Measurements from ENCODE around the gene GPR62. TPM values are rescaled to one million over a fixed set of nuclear protein-coding genes. Genes with fewer than 3 reads are reported as not detected.

GPR62 gene
- polyA plus RNA-seq, 3 donors = not detected

- WGBS (ENCODE audit: insufficient coverage) = 95% methylated on average over 19 of the region's 21 CpGs
- TF ChIP-seq, protein P1, sequence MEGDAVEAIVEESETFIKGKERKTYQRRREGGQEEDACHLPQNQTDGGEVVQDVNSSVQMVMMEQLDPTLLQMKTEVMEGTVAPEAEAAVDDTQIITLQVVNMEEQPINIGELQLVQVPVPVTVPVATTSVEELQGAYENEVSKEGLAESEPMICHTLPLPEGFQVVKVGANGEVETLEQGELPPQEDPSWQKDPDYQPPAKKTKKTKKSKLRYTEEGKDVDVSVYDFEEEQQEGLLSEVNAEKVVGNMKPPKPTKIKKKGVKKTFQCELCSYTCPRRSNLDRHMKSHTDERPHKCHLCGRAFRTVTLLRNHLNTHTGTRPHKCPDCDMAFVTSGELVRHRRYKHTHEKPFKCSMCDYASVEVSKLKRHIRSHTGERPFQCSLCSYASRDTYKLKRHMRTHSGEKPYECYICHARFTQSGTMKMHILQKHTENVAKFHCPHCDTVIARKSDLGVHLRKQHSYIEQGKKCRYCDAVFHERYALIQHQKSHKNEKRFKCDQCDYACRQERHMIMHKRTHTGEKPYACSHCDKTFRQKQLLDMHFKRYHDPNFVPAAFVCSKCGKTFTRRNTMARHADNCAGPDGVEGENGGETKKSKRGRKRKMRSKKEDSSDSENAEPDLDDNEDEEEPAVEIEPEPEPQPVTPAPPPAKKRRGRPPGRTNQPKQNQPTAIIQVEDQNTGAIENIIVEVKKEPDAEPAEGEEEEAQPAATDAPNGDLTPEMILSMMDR (IDR thresholded peaks at IDR 0.05) = no peak
- Mint-ChIP-seq H3K27me3 (ENCODE audit: low read depth in 3 of 3) (peaks cover 0 to 2% (median 2%) of the 10 kb centered on the region in 3 donors), H3K4me3 (no peak overlapping the region), H3K36me3 (peaks cover 4 to 9% of the 10 kb centered on the region in 2 donors), H3K27ac (peak overlapping the region in 3 of 7 donors; percentile 4 to 62 (median 12)), H3K9me3 (peaks cover 0 to 1% (median 0%) of the 10 kb centered on the region in 7 donors), H3K4me1 (peaks cover 28% of the 10 kb centered on the region)
- intact Hi-C loops (cut with micrococcal nuclease) = loop anchor here (2.0 to 5.0 kb wide), 5 partner anchors 31 to 199 kb away; partner anchors contain the start of genes ABHD14A (in 2 of the 2), ABHD14B (in 2 of the 2), DUSP7 (in 1 of the 2) and RPL29 (in 1 of the 2)
- H3K36me3 ChIP-seq (replicated peaks in 1 of 2; ENCODE audit: control insufficient read depth in 1 of 2, insufficient read depth in 2 of 2, low read length in 2 of 2) = peaks cover under 1 to 7% of the 10 kb centered on the region in 2 donors
- H4K20me1 ChIP-seq (ENCODE audit: insufficient read depth, low read length) = no peaks in the 10 kb centered on the region
- H3K79me2 ChIP-seq (ENCODE audit: insufficient read depth, low read length) = peaks cover 19% of the 10 kb centered on the region
- H3K27me3 ChIP-seq (ENCODE audit: control insufficient read depth in 2 of 2, insufficient read depth in 2 of 2, low read length in 2 of 2) = no peaks in the 10 kb centered on the region
- no peak overlapping the region for H3K4me3 ChIP-seq (replicated peaks in 1 of 3; ENCODE audit: low read depth in 2 of 3, low read length in 3 of 3)
- no peak overlapping the region for H3K9ac ChIP-seq (ENCODE audit: insufficient read depth, low read length, poor library complexity, severe bottlenecking)
- H2AFZ ChIP-seq (ENCODE audit: insufficient read depth, low read depth, low read length, poor library complexity, severe bottlenecking) = peak overlapping the region; percentile 85
- H3K4me1 ChIP-seq (ENCODE audit: control insufficient read depth in 1 of 2, insufficient read depth in 2 of 2, low read length in 2 of 2) = peaks cover 22 to 27% of the 10 kb centered on the region in 2 donors
- H3K9me3 ChIP-seq (replicated peaks in 1 of 2; ENCODE audit: control insufficient read depth in 1 of 2, insufficient read depth in 1 of 2, low read length in 2 of 2) = no peaks in the 10 kb centered on the region
- no peak overlapping the region for H3K4me2 ChIP-seq (replicated peaks; ENCODE audit: extremely low read depth, low read length, poor library complexity, severe bottlenecking)
- H3K27ac ChIP-seq (ENCODE audit: low read depth in 1 of 2, low read length in 2 of 2) = peak overlapping the region in 1 of 2 donors; percentile 86
- no peak for DNase-seq
These were observed 11.5 kb upstream of the GPR62 start for GRCh38 chr3:51943451-51944391.

DNA sequence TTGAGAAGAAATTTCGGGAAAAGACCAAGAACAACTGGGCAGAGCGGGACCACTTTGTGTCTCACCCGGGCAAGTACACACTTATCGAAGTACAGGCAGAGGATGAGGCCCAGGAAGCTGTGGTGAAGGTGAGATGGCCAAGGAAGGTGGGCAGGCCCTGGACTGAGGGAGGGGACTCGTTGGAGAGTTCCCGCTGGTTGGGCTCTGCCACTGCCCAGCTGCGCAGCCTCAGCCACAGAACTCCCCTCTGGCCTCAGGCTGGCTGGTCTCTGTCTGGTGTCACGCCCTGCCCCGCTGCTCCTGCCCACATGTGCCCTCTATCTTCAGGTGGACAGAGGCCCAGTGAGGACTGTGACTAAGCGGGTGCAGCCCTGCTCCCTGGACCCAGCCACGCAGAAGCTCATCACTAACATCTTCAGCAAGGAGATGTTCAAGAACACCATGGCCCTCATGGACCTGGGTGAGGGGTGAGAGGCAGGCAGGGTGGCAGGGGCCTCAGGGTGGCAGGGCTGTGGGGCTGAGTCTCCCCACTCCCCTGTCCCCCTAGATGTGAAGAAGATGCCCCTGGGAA is 10.6 kb upstream of the GPR62 start:
- H3K36me3 ChIP-seq (replicated peaks in 1 of 2; ENCODE audit: control insufficient read depth in 1 of 2, insufficient read depth in 2 of 2, low read length in 2 of 2) = no peaks in the 10 kb centered on the region
- H3K9me3 ChIP-seq (replicated peaks in 1 of 2; ENCODE audit: control insufficient read depth in 1 of 2, insufficient read depth in 1 of 2, low read length in 2 of 2) = no peaks in the 10 kb centered on the region
- H4K20me1 ChIP-seq (ENCODE audit: insufficient read depth, low read length) = no peaks in the 10 kb centered on the region
- peaks cover 0 to 4% (median 2%) of the 10 kb centered on the region in 3 donors for H3K27me3 Mint-ChIP-seq (ENCODE audit: low read depth in 3 of 3)
- no peak overlapping the region for H3K4me2 ChIP-seq (replicated peaks; ENCODE audit: extremely low read depth, low read length, poor library complexity, severe bottlenecking)
- no peak overlapping the region for H3K9ac ChIP-seq (ENCODE audit: insufficient read depth, low read length, poor library complexity, severe bottlenecking)
- H3K4me1 Mint-ChIP-seq = peaks cover 26% of the 10 kb centered on the region
- peaks cover 22 to 27% of the 10 kb centered on the region in 2 donors for H3K4me1 ChIP-seq (ENCODE audit: control insufficient read depth in 1 of 2, insufficient read depth in 2 of 2, low read length in 2 of 2)
- intact Hi-C loops (cut with micrococcal nuclease) = loop anchor here (5.0 kb wide), 3 partner anchors 113 to 198 kb away; partner anchors contain the start of gene DUSP7 (in 1 of the 2)
- H2AFZ ChIP-seq (ENCODE audit: insufficient read depth, low read depth, low read length, poor library complexity, severe bottlenecking) = no peak overlapping the region
- no peak overlapping the region for H3K4me3 Mint-ChIP-seq
- peaks cover 0 to 1% (median 0%) of the 10 kb centered on the region in 7 donors for H3K9me3 Mint-ChIP-seq
- WGBS (ENCODE audit: insufficient coverage) = 98% methylated on average over 9 of the region's 11 CpGs
- H3K4me3 ChIP-seq (replicated peaks in 1 of 3; ENCODE audit: low read depth in 2 of 3, low read length in 3 of 3) = no peak overlapping the region
- no peak for DNase-seq
- H3K79me2 ChIP-seq (ENCODE audit: insufficient read depth, low read length) = peaks cover 15% of the 10 kb centered on the region
- H3K27me3 ChIP-seq (ENCODE audit: control insufficient read depth in 2 of 2, insufficient read depth in 2 of 2, low read length in 2 of 2) = no peaks in the 10 kb centered on the region
- H3K27ac ChIP-seq (ENCODE audit: low read depth in 1 of 2, low read length in 2 of 2) = no peak overlapping the region
- peaks cover 0 to 3% of the 10 kb centered on the region in 2 donors for H3K36me3 Mint-ChIP-seq
- TF ChIP-seq, protein P1 (IDR thresholded peaks at IDR 0.05) = no peak
- peak overlapping the region in 1 of 7 donors; percentile 4 for H3K27ac Mint-ChIP-seq
